PFSK-1 (cell line): ENCODE data around the gene TPSD1.

ENCODE experiments used
- REST ChIP-seq, 2 experiments: IDR thresholded peaks; 2 replicates each; pipeline versions ENCODE4 v1.6.1 to v1.8.0; 2011 to 2012; ENCODE audit warnings: low read depth in 2 of 2, low read length in 2 of 2, control low read depth in 1 of 2, inconsistent platforms in 1 of 2, mild to moderate bottlenecking in 1 of 2, moderate library complexity in 1 of 2; ENCODE audit not compliant: insufficient read depth in 1 of 2
- TAF1 ChIP-seq: IDR thresholded peaks from 2 replicates; pipeline ENCODE4 v1.6.1; 2012; ENCODE audit warnings: low read length, control low read depth, borderline replicate concordance; ENCODE audit not compliant: insufficient read depth

- TF ChIP-seq REST (IDR thresholded peaks at IDR 0.05; ENCODE audit: insufficient read depth in 1 of 2, low read depth in 2 of 2, low read length in 2 of 2) = no peak
- TF ChIP-seq TAF1 = no peak
Measured at GRCh38 chr16:1257561-1258224, 1.8 kb downstream of the TPSD1 start.
